NCI-H187 treated with DMSO at 0.1 percent for 48 hours (cell line): ENCODE measurements around the gene TPP2.
A peak's percentile ranks its signal among the peaks of the same experiment; 100 is the strongest.

Experiments used
- DNase-seq: peaks from one replicate; lab custom pipeline; 2025; lab: John Stamatoyannopoulos, UW

Gene TPP2

DNA sequence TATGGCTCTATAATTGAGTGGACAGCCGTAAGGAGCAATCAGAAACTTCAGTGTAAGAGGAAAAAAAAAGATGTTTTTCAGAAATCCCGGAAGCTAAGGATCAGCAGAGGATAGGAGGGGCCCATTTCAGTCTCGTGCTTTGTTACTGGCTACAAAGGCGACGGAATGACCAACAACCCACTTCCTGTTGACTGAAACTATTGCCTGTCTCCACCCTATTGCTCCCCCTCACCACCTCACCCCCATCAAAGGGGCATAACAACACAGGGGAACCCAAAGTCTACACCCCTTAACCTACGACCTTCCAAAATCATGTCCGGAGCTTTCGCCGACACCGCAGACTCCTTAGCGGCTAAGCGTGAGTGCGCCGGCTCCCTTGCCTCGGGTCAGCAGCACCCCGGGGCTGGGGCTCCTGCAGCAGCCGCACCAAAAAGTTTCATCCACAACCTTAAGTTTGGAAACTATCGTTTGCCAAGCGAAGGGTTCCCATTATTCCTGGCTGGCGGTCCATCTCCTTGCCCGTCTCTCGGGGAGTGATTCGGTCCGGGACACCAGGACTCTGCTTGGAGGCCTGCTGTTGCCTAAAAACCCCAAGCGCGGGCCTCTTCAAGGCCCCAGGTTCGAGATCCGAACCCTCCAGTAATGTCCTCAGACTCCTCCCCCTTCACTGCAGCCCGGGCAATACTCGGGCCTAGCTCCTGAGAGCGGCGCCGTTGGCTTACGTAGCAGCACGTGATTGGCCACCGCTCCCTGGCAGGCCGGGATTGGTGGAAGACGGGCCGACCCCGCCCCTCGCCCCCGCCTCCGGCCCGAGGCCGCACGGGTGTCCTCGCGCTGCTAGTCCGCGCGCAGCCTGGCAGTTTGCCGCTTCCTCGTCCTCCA lies at the start of gene TPP2:
TPP2 (plus strand) TSS at position 840 of the 882 bp plus-strand sequence. CDS start 53 bp downstream, outside the sequence.
- peak; percentile 90 for DNase-seq

DNA sequence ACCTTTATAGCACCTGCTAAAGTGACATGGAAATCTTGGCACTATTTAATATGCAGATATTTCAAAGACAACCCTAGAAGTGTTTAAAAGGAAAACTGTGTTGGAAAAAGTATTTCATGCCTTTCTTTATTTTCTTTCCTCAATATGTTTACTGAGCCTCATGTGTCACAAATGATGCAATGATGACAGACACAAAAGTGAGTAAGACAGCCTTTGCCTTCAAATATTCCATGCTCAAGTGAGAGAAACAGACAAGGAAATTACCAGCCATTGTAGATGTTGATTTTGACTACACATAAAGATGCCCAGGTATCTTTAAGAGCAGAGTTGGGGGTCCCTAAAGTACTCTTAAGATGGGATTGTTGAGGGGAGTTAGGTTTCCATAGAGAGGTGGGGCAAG lies 48.0 kb upstream of the TPP2 start:
- DNase-seq, result no peak

DNA sequence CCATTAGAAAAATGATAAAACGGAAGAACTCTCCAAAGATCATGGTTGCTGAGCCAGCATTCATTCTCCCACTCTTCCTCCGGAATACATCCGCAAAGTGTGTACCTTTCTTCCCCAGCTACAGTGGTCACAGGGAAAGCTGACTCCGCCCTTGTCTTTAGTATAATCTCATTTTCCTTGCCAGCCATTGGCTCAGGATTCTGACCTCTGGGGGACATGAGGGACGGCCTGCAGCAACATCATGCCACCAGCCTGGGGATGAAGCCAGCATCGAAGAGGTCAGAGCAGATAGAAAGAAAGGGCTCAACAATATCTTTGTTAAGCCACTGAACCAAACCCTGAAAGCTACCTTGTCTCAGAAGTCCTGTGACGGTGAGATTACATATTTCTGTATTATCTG lies 46.3 kb upstream of the TPP2 start:
- no peak for DNase-seq

DNA sequence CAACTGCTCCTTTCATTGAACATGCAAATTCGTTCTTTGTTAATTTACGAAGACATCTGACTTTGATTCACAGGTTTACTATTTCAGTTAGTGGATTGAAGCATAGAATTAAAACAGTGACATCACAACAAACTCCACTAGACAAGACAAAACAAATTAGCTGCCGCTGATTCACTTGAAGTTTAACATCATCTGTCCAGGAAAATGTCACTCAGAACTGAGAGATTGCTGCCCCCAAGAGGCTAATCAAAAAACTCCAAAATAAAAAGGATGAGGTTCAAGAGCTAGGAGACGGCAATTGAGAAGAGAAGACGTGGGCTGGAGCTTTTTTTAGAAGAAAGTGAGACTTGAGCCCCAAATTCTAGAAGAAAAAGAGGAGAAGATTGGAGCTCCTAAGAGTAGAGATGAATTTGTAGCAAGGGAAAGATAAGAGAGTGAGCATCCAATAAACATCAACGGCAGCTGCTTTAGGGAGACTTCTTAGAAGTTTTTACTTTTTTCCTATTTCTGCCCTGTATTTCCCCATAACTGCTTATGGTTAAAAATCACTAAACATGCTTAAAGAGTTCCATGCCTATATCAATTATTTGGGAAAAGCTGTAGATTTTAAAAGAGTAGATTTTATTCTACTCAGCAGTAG lies 40.8 kb upstream of the TPP2 start:
- peak; percentile 73 for DNase-seq

DNA sequence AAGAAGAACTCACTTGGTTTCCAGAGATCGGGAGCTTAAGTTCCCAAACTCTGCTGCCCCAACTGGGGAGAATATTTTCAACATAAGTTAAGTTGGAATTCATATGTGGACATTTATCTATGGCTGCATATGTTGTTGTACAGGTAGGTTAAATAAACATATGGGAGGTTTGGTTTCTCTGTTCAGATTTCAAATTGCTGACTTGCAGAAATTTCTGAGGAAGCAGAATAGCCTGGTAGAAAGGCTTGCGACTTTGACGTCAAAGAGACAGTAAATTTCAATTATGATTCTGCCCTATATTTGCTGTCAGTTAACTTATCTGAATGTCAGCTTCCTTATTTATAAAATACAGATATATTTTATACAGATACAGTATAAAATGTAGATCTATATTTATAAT lies 40.0 kb upstream of the TPP2 start:
- no peak for DNase-seq

DNA sequence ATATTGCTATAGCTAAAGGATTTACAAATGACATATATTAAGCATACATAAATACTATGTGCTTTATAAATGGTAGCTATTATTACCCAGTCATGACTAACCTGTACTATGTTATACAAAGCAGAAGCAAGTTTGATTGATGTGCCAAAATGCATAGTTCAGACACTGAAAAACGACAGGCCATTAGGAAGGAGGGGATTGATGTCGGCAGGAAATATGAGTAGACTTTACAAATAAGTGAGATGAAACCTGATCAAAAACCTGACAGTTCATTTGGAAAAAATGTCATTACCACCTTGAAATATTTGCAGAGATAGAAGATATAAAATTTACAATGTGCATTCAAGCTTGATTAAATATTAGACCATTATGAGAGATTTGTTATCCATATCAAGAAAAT lies 38.8 kb upstream of the TPP2 start:
- DNase-seq, result no peak

DNA sequence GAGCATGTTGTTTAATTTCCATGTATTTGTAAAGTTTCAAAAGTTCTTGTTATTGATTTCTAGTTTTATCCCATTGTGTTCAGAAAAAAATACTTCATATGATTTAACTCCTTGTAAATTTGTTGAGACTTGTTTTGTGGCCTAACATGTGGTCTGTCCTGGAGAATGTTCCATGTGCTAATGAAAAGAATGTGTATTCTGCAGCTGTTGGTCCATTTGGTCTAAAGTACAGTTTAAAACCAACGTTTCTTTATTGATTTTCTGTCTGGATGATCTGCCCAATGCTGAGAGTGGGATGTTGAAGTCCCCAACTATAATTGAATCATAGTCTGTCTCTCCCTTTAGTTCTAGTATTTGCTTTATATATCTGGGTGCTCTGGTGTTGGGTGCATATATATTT lies 34.9 kb upstream of the TPP2 start:
- no peak for DNase-seq

DNA sequence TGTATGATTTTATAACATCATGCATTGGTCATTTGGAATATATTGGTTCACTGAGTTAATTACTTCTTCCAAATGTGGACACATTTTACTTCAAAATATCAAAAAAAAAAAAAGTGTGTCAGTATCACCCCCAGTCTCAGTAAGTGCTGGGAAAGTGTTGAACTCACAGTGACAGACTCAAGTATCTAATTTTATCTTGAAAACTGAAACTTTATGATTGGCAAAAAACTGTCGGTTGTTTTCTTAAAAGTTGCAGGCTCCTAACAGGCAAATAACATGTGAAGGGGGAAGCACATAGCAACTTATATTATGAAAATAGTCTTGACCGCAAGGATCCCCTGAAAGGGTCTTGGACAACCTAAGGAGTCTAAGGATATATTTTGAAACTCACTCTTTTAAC lies 33.5 kb upstream of the TPP2 start:
- no peak for DNase-seq

DNA sequence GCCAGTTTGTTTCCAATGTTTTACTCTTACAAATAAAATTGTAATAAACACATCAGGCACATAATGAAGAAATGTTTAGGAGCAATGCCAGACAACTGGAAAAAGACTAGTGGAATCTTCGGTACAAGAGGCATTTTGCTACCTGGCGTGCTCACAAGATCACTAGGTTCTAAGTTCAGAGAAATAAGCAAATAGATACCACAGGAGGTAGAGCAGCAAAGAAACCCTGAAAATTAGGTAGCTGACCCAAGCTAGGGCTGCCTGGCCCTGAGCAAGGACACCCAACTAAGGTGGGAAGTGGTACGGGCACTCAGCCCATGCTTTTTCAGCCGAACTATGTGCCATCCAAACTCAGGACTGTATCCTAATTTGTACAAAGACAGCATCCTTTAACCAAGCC lies 32.2 kb upstream of the TPP2 start:
- DNase-seq, result no peak

DNA sequence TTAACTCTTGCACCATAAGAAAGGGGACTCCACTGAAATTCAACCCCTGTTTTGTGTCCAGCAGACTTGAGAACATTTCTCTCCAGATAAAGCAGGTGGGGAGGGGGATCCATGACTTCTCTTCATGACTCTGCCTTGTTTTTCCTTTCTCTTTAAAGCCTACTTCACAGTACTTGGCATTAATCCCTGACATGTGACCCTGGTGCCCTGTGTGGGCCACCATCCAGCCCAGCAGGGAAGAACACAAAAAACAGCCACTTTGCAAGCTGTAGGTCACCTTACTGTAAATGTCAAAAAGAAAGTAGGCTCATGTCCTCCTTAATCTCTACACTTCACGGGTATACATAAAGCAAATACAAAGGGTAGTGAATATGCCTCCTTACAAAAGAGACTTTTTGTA lies 30.3 kb upstream of the TPP2 start:
- DNase-seq, result no peak

DNA sequence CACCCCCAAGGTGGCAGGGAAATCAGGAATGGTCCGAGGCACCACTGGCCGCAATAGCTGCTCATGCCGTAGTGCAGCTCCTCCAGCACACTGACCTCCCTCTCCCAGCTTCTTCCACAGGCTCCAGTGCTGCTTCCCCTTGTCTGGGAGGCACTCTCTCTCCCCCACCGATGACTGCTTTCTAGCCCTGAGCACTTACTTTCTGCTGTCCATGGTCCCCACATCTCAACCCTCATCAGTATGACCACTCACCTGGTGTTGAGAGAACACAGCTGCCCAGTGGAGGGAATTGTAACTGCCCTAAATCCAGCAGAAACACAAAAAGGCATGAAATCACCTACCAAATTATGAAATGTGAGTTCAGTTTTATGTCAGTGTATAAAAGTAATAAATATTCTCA lies 28.9 kb upstream of the TPP2 start:
- no peak for DNase-seq

DNA sequence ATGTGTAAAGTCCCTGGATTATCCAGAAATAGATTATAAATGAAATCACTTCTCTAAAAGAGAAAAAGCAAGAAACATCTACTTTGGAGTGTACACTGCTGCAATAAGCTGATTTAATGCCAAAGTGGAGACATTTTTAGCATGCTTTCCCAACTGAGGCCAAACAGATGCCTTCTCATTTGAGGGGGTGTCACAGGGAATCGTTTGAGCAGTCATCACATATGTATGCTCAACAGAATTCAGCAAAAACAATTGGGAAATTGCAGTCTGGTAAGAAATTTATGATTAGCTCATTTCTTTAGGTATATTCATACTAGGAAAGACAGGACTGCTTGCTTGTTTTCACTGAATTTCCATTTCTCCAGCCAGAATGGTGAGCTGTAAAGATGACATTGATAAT lies 27.3 kb upstream of the TPP2 start:
- DNase-seq, result no peak

DNA sequence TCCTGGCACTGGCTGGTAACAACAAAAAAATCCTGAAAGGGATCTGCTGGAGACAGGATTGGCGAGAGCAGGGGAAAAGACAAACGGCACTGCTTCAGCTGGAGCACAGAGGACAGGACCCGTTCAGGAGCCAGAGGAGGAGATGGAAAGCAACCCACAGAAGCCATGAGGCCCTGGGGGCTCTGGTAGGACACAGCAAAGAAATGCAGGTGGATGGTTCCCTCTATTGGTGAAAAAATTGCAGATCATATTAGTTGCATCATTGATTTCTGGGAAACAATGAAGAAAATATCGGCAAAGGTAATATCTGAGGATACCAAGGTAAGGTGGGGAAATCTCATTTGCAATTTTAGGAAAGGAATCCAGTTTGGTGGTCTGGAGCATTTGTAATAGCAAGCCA lies 25.7 kb upstream of the TPP2 start:
- no peak for DNase-seq

DNA sequence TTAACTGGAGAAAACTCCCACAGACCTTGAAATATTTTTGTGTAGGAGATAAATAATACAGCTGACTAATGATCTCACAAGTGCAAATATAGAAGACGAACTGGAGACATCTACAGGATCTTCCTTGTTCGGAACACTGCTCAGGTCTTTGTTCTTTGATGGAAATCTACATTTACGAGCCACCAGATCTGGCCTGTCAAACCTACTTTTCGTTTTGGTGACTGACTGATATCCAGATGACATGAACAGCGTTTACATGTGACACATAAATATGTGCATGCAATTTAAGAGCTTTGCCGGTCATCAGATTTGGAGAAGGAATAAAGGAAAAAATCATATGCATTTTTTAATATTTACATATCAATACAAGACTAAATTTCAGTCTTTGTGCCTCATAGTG lies 24.5 kb upstream of the TPP2 start:
- no peak for DNase-seq

DNA sequence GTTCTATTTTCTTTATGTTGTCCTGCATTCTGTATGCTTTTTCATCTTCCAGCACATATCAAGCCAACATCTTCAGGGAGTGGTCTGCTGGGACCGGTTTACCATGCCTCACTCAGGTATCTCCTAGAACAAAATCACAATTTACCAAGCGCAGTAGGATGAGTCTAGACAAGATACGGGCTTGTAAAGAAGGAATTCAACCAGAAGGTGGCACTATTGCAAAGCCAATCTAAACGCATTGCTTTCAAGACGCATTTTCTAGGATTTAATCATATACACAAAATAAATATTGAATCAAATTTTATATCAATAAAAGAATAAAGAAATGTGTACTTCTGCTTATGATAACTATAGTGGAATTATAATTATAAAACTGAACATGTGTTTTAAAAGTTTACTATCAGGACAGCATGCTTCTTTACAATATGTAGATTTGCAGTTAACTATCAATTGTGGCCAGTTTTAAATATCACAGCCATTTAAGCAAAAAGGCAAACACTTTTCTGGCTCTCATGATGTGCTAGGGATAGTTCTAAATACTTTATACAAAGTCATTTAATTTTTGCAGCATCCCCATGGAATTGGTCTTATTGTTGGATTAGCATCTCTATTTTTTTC lies 16.1 kb upstream of the TPP2 start:
- peak; percentile 42 for DNase-seq

DNA sequence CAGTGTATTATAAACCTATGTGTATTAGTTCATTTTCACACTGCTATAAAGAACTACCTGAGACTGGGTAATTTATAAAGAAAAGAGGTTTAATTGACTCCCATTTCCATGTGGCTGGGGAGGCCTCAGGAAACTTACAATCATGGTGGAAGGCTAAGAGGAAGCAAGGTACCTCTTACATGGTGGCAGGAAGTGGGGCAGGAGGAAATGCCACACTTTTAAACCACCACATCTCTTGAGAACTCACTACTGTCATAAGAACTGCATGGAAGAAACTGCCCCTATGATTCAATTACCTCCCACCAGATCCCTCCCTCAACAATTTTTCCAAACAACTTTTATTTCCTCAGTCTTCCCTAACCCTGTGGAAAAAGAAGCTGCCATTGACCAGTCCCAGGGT lies 14.5 kb upstream of the TPP2 start:
- no peak for DNase-seq

DNA sequence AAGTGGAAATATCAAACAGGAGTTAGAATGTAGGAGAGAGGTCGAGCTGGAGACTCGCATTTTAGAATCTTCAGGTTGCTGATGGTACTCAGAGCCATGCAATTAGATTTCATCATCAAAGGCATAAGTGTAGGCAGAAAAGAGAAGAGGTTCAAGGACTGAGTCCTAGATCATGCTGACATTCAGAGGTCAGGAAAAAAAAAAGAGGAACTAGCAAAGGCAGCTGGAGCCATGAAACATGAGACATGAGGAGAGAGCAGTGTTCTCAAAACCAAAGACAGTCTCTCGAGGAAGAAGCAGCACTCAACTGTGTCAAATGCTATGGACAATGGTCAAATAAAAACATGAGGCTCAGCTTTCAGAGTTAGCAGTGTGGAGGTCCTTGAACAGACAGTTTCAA lies 12.4 kb upstream of the TPP2 start:
- DNase-seq, result peak; percentile 97

DNA sequence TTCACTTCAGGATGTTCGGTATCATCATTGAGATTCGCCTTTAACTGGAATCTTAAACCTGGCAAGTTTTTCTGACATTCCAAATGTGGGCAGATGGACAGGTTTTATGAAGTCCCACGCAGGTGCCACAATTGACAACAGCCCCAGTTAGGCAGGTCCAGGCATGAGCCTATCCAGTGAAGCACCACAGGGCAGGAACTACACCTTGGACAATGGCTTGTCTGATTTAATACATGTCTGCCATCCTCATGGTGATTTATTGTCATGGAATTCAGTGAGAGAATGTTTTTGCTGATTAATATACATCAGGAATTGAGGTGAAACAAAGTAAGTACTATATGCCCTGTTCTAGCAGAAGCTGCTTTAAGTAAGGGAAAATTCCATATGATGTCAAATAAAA lies 10.2 kb upstream of the TPP2 start:
- no peak for DNase-seq

DNA sequence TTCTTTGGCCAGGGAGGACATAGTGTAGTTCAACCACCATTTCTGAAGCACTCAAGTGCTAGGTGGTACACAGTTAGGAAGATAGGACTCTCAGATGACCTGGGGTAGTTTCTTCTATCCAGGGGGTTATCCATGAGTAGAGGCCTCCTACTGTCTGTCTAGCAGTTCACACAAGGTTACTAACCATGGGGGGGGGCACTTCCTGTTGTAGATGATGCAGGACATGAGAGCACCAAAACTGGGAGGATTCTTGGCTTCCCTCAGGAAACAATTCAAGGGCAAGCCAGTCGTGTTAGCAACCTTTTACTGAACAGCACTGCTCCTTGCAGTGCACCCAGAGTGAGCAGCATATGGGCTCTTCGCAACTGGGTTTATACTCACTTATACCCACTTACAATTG lies 8.9 kb upstream of the TPP2 start:
- DNase-seq, result no peak

DNA sequence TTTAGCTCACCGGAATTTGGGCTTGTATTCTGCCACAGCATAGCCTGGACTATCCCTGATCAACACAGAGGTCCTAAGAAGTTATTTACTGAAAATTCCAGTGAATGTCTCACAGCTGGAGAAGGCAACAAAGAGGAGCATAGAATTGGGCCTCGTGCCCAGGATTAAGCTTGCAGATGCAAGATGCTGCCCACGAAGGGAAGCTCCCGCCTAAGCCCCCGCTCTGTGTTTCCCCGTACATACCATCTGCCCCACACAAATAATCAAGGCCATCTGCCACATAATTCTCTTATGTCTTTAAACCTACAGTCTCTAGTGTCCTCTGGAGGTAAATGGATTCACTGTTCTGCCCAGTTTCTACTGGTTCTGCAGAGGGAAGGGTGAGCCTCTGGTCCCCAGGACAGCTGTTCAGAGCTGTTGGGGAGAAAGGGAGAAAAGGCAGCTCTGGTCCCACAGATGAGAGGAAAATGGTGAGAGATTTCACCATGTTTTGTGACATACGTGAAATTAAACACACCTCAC lies 7.4 kb upstream of the TPP2 start:
- DNase-seq, result no peak

DNA sequence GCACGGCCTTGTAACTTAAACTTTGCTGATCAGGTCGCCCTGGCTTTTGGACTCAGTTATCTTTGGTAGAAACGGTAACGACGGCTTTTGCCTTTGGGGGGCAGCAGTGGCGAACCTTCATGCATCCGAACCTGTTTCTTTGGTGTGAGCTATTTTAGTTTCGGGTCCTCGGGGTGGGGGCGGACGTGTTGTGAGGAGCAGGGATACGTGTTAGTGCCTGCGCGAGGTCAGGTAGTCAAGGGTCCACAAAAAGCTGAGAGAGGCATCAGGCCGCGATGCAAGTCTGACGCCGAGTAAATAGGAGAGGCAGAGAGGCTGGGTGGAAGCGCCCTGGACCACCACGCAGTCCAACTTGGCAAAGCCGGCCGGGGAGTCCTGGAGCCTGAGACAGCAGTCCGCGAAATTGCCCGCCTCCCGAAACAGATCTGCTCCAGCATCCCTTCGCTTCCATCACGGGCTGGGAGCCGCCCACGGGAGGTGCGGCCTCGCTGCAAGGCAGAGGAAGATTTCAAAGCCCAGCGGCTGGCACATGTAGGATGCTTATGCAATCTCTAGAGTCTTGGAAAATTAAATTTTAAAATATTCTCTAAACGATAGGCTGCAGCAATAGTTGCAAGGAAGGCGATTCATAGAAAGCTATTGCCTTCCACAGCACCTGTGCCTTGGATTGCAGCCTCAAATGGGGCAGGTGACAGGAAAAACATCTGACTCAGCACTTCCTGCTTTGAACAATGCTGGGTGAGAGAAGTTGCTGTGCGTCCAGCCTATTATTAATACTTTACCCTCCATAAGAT lies 4.6 kb upstream of the TPP2 start:
- DNase-seq, result peak; percentile 51

DNA sequence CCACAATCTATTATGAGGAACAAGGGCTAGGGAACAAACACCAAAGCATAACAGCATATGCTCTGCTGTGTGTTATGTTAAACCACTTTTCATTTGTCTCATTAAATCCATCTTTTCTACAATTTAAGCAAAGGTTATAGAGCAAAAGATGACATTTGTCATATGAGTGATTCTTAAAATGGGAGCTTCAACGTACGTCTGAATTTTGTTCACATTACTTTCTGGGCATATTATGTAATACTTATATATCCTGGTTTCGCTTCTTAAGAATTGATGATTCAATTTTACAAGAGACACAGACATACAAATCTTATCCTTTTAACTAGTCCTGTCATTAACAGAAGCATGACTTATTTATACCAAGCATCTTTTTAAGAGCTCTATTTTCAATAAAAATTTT lies 3.3 kb upstream of the TPP2 start:
- DNase-seq, result no peak
